Activated CD4-positive, CD25-positive, alpha-beta regulatory T cell (primary cell): ENCODE measurements around the gene MCEE.

Source experiments
- DNase-seq, 4 experiments: peaks; one replicate each; lab custom pipeline; 2025; lab: John Stamatoyannopoulos, UW

The MCEE gene

GRCh38 chr2:71082402-71083252 lies 47.4 kb downstream of the MCEE start:
- DNase-seq: no peak

GRCh38 chr2:71078624-71079023 lies 51.4 kb downstream of the MCEE start:
- no peak for DNase-seq

GRCh38 chr2:71074893-71075395 lies 55.1 kb downstream of the MCEE start:
- no peak for DNase-seq

GRCh38 chr2:71073475-71073874 lies 56.6 kb downstream of the MCEE start:
- DNase-seq: no peak

GRCh38 chr2:71072492-71072891 lies 57.5 kb downstream of the MCEE start:
- no peak for DNase-seq

GRCh38 chr2:71071681-71072398 lies 58.2 kb downstream of the MCEE start:
- DNase-seq: peak in 1 of 4 experiments; percentile 23

GRCh38 chr2:71070294-71071093 lies 59.5 kb downstream of the MCEE start:
- DNase-seq: no peak

- no peak for DNase-seq
Measured at GRCh38 chr2:71069376-71069775, 60.7 kb downstream of the MCEE start.

GRCh38 chr2:71068218-71069035 lies 61.6 kb downstream of the MCEE start, which contains the start of gene NAGK:
NAGK (plus strand) TSS chr2:71068648; CDS start chr2:71068684, 36 bp downstream.
- DNase-seq: peak; percentile 89 to 97 (median 93)

GRCh38 chr2:71067567-71068217 lies 62.3 kb downstream of the MCEE start:
- no peak for DNase-seq

GRCh38 chr2:71066856-71067255 lies 63.2 kb downstream of the MCEE start:
- DNase-seq: no peak

GRCh38 chr2:71064754-71065621 lies 65.0 kb downstream of the MCEE start:
- DNase-seq: no peak

GRCh38 chr2:71064110-71064611 lies 65.9 kb downstream of the MCEE start:
- DNase-seq: no peak

GRCh38 chr2:71063216-71063615 lies 66.8 kb downstream of the MCEE start:
- no peak for DNase-seq

- DNase-seq: no peak
Measured at GRCh38 chr2:71060871-71061270, 69.2 kb downstream of the MCEE start.

GRCh38 chr2:71060211-71060610 lies 69.8 kb downstream of the MCEE start:
- no peak for DNase-seq
